Lower leg skin (tissue), 3 donors: ENCODE data around the gene COL3A1.

Experiments used
- CTCF ChIP-seq, 3 donors: fragments of 450-650 bp; IDR thresholded peaks; one replicate each; pipeline ENCODE4 v1.5.1; 2016; ENCODE audit warnings: antibody characterized with exemption in 3 of 3, mild to moderate bottlenecking in 3 of 3, moderate library complexity in 2 of 3
- POLR2A ChIP-seq, 2 donors: fragments of 450-650 bp; IDR thresholded peaks; one replicate each; pipeline ENCODE4 v1.6.1; 2016 to 2017; ENCODE audit warnings: antibody characterized with exemption in 2 of 2, mild to moderate bottlenecking in 1 of 2, moderate library complexity in 1 of 2

- TF ChIP-seq CTCF (IDR thresholded peaks at IDR 0.05) (no peak), POLR2A (IDR thresholded peaks at IDR 0.05) (no peak)
These were observed 38.9 kb downstream of the COL3A1 start for GRCh38 chr2:189013031-189013430.
